ENCODE data around the gene DRP2.
"Not testable (repeated sequence)": the region's sequence is repeated elsewhere in the genome, so short reads cannot be mapped to it uniquely, and the experiment has no call there.

DRP2 gene

GRCh38 chrX:101219116-101219863, at the start of gene DRP2:
TSS of gene DRP2 (plus strand) at chrX:101219786. CDS start at chrX:101231648, 11,862 bp downstream.
- DNase-seq: no peak

- DNase-seq: no peak
Observed at GRCh38 chrX:101171883-101172400, 47.6 kb upstream of the DRP2 start.

- no peak for DNase-seq
Observed at GRCh38 chrX:101176439-101176838, 43.1 kb upstream of the DRP2 start.

GRCh38 chrX:101184876-101185275, 34.7 kb upstream of the DRP2 start:
- not testable (repeated sequence) for DNase-seq

- not testable (repeated sequence) for DNase-seq
Observed at GRCh38 chrX:101187961-101188360, 31.6 kb upstream of the DRP2 start.

GRCh38 chrX:101190736-101191135, 28.9 kb upstream of the DRP2 start:
- no peak for DNase-seq

- DNase-seq: no peak
Observed at GRCh38 chrX:101191217-101191750, 28.3 kb upstream of the DRP2 start.

GRCh38 chrX:101195442-101196173, 24.0 kb upstream of the DRP2 start:
- no peak for DNase-seq

GRCh38 chrX:101203761-101204351, 15.7 kb upstream of the DRP2 start:
- no peak for DNase-seq

- DNase-seq: peak in 1 of 2 donors; percentile 24
Observed at GRCh38 chrX:101206471-101206870, 13.1 kb upstream of the DRP2 start.

GRCh38 chrX:101208152-101208905, 11.3 kb upstream of the DRP2 start:
- no peak for DNase-seq

- DNase-seq: no peak
Observed at GRCh38 chrX:101210630-101211029, 9.0 kb upstream of the DRP2 start.

GRCh38 chrX:101217689-101218088, 1.9 kb upstream of the DRP2 start:
- no peak for DNase-seq

GRCh38 chrX:101219864-101220346, 319 bp downstream of the DRP2 start:
- DNase-seq: no peak

GRCh38 chrX:101220662-101221260, 1.2 kb downstream of the DRP2 start:
- DNase-seq: no peak

GRCh38 chrX:101223226-101223625, 3.6 kb downstream of the DRP2 start:
- no peak for DNase-seq

GRCh38 chrX:101229170-101229569, 9.6 kb downstream of the DRP2 start:
- DNase-seq: no peak

GRCh38 chrX:101230636-101231035, 11.1 kb downstream of the DRP2 start:
- DNase-seq: no peak

GRCh38 chrX:101231080-101231479, 11.5 kb downstream of the DRP2 start:
- no peak for DNase-seq

- no peak for DNase-seq
Observed at GRCh38 chrX:101232316-101232715, 12.7 kb downstream of the DRP2 start.

GRCh38 chrX:101237041-101237440, 17.5 kb downstream of the DRP2 start:
- no peak for DNase-seq

- no peak for DNase-seq
Observed at GRCh38 chrX:101241531-101241930, 21.9 kb downstream of the DRP2 start.
